Colonic mucosa (tissue), 4 donors: Measurements from ENCODE around the gene KCTD20. TPM values are rescaled to one million over a fixed set of nuclear protein-coding genes. Genes with fewer than 3 reads are reported as not detected.

Experiments used
- DNase-seq: peaks from one replicate; pipeline ENCODE4 v3.0.0-alpha.2; 2020
- H3K27ac ChIP-seq: fragments of 200-600 bp; one replicate; pipeline ENCODE4 v1.8.0; 2021
- H3K27me3 ChIP-seq: fragments of 200-600 bp; one replicate; pipeline ENCODE4 v1.8.0; 2021
- H3K36me3 ChIP-seq: fragments of 200-600 bp; one replicate; pipeline ENCODE4 v1.8.0; 2021
- H3K4me1 ChIP-seq: fragments of 200-600 bp; one replicate; pipeline ENCODE4 v1.8.0; 2021; ENCODE audit warnings: mild to moderate bottlenecking
- H3K4me3 ChIP-seq: fragments of 200-600 bp; one replicate; pipeline ENCODE4 v1.8.0; 2021
- H3K9ac ChIP-seq, 2 donors: one replicate each; pipeline ENCODE4 v1.7.0; 2013; ENCODE audit warnings: control low read depth in 2 of 2, low read depth in 2 of 2, low read length in 2 of 2
- H3K9me3 ChIP-seq: fragments of 200-600 bp; one replicate; pipeline ENCODE4 v1.8.0; 2021
- CTCF ChIP-seq: fragments of 200-600 bp; IDR thresholded peaks from one replicate; pipeline ENCODE4 v1.8.0; 2022; ENCODE audit warnings: antibody characterized with exemption, mild to moderate bottlenecking
- intact Hi-C: fragments of 100-400 bp; cut with DNase I; formaldehyde crosslinking; loops from one replicate; pipeline ENCODE4 v1.14.1; 2022
- total RNA-seq, 2 donors: library from RNA; stranded (reverse); fragmentation: NEBNext Ultra II Directional in 1 of 2; extraction: Animal tissue kit (Norgen Biotek cat#: 25700) in 1 of 2; gene quantifications; one replicate each; pipeline ENCODE4 v1.2.1, GENCODE V29; 2021
- donor health status: healthy.
- donor health status: DM: no; HTN: no; CAD: no.
- donor health status: DM: no; HTN: no; CAD: no.

Gene KCTD20
- total RNA-seq, 2 donors from 2014 or later: 23.8 to 34.9 TPM

GRCh38 chr6:36487698-36488097 is 44.9 kb downstream of the KCTD20 start:
- Histone ChIP-seq H3K36me3 (no peaks in the 10 kb centered on the region), H3K27ac (no peak overlapping the region), H3K4me1 (peaks cover 3% of the 10 kb centered on the region), H3K9ac (no peak overlapping the region), H3K27me3 (no peaks in the 10 kb centered on the region), H3K9me3 (no peaks in the 10 kb centered on the region), H3K4me3 (no peak overlapping the region)
- intact Hi-C loops: no loop called here
- no peak for DNase-seq
- TF ChIP-seq CTCF: no peak

- H3K36me3 ChIP-seq: no peaks in the 10 kb centered on the region
- no peak for TF ChIP-seq CTCF
Measured at GRCh38 chr6:36488221-36488620, 45.4 kb downstream of the KCTD20 start.

GRCh38 chr6:36489426-36489825 is 46.6 kb downstream of the KCTD20 start:
- Histone ChIP-seq H3K27me3 (no peaks in the 10 kb centered on the region), H3K27ac (no peak overlapping the region), H3K36me3 (no peaks in the 10 kb centered on the region), H3K9ac (no peak overlapping the region), H3K9me3 (no peaks in the 10 kb centered on the region), H3K4me1 (no peaks in the 10 kb centered on the region), H3K4me3 (no peak overlapping the region)
- no peak for TF ChIP-seq CTCF
- intact Hi-C loops: no loop called here
- no peak for DNase-seq

More at GRCh38 chr6:36488221-36488620, 45.4 kb downstream of the KCTD20 start:
- intact Hi-C loops: no loop called here
- no peak overlapping the region for H3K4me3 ChIP-seq
- no peaks in the 10 kb centered on the region for H3K9me3 ChIP-seq
- H3K9ac ChIP-seq: no peak overlapping the region
- H3K4me1 ChIP-seq: peaks cover 3% of the 10 kb centered on the region
- no peaks in the 10 kb centered on the region for H3K27me3 ChIP-seq
- no peak overlapping the region for H3K27ac ChIP-seq
- DNase-seq: no peak

GRCh38 chr6:36491378-36491965 is 48.7 kb downstream of the KCTD20 start:
- Histone ChIP-seq H3K9me3 (no peaks in the 10 kb centered on the region), H3K27me3 (no peaks in the 10 kb centered on the region), H3K4me1 (no peaks in the 10 kb centered on the region), H3K27ac (no peak overlapping the region), H3K36me3 (no peaks in the 10 kb centered on the region), H3K4me3 (no peak overlapping the region), H3K9ac (no peak overlapping the region)
- intact Hi-C loops: no loop called here
- no peak for DNase-seq
- TF ChIP-seq CTCF: no peak

- Histone ChIP-seq H3K27ac (no peak overlapping the region), H3K4me3 (no peak overlapping the region), H3K27me3 (no peaks in the 10 kb centered on the region), H3K36me3 (no peaks in the 10 kb centered on the region), H3K9ac (no peak overlapping the region), H3K4me1 (no peaks in the 10 kb centered on the region), H3K9me3 (no peaks in the 10 kb centered on the region)
- DNase-seq: no peak
- TF ChIP-seq CTCF: no peak
- intact Hi-C loops: no loop called here
Measured at GRCh38 chr6:36492092-36492491, 49.3 kb downstream of the KCTD20 start.
